HuH-7.5 (cell line): ENCODE data around the gene ARID3A.

Experiments used
- DNase-seq: peaks from one replicate; pipeline ENCODE4 v3.0.0; 2011; ENCODE audit warnings: low spot score

Gene ARID3A

DNA sequence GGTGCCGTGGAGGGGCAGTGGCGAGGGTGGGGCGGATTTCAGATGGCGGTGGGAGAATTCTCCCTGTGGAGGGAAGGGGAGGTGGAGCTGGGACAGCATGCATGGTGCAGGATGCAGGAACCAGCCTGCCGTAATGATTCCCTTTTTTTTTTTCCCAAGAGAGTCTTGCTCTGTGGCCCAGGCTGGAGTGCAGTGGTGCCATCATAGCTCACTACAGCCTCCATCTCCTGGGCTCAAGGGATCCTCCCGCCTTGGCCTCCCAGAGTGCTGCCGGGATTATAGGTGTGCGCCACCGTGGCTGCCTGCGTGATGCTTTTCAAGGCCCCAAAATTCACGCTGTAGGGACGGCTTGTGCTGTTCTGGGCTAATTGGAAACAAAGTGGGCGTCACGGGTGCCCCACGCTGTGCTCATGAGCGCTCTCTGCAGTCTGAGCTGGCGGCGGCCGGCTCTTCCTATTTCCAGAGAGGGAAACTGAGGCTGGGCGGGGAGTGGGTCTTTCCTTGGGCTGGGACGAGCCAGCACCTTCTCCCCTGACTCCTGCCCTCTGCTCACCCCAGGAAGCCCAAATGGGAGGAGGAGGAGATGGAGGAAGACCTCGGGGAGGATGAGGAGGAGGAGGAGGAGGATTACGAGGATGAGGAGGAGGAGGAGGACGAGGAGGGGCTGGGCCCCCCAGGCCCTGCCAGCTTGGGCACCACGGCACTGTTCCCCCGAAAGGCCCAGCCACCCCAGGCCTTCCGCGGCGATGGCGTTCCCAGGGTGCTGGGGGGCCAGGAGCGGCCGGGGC is 6.2 kb downstream of the ARID3A start:
- DNase-seq: no peak

DNA sequence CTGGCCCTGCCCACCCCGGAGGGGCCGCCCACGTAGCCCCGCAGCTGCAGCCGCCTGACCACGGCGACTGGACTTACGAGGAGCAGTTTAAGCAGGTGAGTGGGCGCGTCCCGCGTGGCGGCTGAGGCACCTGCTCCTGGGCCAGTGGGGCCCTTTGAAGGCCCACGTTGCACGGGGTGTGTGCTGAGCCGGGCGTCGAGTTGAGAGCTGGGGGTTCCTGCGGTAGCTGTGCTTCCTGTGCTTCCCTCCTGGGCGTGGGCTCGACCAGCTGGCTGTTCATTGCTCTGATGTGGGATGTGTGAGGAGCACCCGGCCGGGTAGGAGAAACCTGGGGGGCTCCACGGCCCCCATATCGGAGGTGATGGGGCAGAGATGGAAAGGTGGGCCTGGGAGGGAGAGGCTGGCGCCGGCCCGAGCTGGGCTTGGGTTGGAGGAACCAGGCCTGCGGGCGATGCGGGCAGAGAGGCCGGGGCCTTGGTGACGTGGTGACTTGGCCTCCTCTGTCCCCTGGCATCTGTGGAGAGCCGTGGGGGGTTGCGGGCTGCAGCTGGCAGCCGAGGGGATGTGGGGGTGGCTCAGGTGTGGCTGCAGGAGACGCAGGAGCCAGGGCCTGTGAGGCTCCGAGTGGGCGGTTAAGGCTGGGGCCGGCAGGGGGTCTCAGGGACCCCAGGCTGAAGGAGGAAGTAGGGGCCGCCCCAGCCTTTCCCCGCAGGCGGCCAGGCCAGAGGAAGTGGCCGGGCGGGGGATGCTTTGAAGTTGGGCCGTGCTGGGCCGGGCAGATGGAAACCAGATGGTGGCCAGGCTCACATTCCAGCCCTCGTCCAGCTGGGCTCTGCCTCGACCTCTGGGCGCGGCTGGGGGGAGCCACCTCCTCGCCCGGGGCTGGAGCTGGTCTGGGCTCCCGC is 7.1 kb downstream of the ARID3A start:
- DNase-seq: no peak

DNA sequence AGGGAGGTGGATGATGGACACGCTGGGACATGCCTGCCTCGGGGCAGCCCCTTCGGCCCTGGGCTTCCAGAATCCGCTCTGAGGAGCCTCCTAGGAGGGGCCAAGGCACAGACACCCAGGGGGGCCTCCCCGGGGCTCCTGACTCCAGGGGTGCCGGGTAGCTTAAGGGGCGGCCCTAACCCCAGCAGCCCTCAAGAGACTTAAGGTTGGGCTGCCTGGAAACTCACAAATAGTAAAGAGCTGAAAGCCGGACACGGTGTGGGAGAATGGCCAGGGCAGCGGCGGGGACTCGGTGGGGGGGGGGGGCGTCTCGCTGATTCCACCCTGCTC is 7.7 kb downstream of the ARID3A start:
- DNase-seq: no peak

DNA sequence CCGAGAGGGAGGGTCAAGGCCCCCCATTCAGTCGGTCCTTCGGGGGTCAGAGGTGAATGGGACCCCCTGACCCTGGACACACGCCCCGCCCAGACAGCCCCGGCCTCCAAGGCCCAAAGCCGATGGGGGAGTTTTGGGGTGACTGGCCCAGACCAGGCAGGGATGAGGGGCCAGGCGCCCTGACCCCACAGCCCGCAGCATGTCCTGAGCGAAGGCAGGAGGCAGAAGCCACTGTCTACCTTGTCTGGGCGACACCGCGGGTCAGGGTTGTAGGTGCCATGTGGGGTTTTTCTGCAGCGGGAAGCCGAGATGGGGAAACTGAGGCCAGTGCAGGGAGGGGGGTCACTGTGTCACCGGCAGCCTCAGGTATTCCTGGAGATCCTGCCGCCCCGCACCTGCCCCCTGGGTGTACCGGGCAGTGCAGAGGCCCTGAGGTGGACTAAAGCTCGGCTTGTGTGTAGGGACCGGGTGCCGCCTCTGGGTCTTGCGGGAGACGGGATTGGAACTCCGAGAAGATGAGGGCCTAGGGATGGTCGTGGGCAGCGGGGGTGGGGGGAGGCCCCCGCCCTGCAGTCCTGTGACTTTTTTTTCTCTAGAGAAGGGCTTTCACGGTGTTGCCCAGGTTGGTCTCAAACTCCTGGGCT is 8.5 kb downstream of the ARID3A start:
- no peak for DNase-seq

DNA sequence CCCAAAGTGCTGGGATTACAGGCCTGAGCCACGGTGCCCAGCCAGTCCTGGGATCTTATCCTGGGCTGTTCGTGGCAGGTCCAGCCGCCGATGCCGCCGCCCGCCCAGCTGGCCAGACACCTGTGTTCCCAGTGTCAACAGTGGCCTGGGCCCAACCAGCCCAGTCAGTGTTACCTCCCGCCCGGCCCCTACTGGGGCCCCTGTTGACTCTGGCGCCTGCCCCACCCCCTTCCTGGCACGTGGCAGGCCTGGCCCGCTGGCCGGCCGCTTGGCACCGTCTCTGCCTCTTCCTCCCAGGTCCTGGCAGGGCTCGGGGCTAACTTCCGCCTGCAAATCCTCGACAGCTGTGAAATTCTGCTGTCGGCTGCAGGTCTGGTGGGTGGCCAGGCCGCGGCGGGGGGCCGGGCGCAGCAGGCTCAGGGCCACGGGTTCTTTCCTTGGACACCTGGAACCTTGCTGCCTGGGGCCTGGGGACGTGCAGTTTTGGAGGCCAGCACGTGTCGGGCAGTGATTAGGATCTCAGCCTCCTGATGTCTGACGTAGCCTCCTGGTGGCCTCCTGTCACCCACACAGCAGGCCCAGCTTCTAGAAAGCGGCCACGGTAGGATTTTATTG is 9.1 kb downstream of the ARID3A start:
- DNase-seq: no peak

DNA sequence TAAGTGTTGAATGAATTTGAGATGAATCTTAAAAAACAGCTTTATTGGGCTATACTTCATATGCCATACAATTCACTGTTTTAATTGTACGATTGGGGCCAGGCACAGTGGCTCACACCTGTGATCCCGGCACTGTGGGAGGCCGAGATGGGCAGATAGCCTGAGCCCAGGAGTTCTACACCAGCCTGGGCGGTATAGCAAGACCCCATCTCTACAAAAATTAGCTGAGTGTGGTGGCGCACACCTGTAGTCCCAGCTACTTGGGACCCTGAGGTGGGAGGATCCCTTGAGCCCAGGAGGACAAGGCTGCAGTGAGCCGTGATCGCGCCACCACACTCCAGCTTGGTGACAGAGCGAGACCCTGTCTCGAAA is 10.3 kb downstream of the ARID3A start:
- DNase-seq: no peak

DNA sequence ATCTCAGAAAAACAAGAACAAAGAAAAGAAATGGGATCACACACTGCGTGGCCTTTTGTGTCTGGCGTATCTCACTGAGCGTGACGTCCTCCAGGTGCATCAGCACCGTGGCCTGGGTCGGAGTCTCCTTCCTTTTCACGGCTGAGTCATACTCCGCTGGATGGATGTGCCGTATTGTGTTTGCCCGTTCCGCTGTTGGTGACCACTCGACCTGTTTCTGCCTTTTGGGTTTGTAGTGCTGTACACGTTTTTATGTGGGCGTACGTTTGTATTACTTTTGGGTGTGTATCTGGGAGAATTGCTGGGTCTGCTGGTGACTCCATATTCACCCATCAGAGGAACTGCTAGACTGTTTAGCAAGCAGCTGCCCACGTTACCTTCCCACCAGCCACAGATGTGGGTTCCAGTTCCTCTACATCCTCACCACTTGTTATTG is 11.4 kb downstream of the ARID3A start:
- DNase-seq: no peak

DNA sequence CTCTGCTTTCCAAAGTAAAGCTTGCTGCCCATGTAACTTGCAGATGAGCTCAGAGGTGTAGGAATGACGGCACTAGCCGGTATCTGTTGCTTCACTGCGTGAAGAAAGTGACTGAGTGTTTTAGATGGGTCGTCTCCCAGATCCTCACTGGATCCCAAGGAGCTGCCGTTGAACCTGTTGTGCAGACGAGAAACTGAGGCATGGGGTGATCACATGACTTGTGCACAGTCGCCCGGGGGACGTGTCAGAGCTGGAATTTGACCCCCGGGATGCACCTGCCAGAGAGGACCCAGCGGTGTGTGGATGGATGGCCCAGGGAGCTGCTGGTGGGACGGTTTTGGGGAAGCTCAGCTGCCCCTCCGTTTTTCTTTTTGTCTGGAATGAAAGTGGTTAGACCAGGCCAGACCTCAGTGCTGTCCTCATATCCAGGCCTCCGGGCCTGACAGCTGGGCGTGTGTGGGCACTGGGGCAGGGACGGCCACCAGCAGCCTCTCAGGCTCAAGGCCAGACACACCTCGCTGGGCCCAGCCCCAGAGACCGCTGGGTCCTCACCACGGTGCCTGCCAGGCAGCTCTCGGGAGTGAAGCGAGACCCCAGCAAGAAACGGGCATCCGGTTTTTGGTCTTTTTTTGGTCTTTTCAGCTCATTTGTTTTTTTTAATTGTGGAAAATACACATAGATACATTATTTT is 12.5 kb downstream of the ARID3A start:
- no peak for DNase-seq

DNA sequence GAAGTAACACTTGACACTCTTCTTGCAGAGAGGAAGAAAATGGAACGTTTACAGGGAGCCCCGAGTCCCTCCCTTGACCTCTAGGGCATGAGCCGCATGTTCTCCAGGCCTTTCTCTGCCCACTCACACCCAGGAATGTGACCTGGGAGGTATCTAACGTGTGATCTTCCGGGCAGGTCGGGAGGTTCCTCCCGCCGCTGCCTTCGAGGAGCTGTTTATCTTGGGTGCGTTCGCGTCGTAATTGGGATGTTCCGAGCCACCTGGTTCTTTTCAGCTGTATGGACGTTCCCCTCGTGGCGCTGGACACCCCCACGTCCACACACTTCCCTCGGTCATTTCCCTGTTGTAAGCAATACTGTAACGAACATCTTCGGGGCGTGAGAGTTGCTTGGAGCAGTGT is 13.6 kb downstream of the ARID3A start:
- no peak for DNase-seq

DNA sequence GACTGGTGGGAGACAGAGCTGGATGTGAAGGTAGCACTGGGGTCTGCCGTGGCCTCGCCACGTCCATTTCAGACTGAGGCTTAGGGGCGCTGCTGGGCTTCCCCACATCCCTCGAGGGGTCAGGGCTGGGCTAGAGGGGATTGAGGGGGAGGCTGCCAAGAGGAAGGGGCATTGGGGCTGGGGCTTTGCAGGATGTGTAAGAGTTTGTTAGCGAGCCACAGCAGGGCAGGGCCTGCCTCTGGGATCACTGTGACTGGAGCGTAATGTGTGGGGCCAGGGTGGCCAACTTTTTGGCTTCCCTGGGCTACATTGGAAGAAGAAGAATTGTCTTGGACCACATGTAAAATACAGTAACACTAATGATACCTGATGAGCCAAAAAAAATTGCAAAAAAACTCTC is 14.1 kb downstream of the ARID3A start:
- DNase-seq: no peak

DNA sequence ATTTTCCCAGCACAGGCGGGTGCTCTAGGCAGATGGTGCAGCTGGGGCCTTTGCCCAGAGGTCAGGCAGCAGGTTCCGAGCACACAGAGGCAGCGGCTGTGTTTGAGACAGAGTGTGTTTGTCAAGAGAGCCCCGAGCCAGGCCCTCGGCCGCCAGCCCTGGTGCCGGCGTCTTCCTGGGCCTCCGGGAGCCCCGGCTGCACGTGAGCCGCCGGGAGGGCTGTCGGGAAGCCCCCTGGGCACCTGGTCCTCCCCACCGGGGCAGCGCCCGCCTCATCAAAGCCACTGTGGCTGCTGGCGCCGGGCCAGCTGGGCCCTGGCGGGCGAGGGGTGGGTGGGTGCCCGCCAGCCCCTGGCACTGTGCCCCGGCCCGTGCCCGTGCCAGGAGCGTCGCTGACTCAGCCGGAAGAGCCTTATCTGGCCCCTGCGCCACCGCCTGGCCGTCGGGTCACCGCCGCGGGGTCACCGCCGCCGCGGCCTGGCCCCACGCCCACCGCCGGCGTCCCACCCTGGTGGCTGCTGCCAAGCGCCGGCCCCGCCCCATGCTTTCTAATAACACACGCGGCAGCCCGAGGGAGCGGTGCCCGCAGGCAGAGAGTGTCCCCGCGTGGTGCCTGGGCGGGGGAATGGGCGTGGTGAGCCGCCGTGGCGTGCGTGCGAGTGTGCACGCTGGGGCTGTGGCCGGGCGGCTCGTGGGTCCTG is 14.9 kb downstream of the ARID3A start:
- DNase-seq: no peak

DNA sequence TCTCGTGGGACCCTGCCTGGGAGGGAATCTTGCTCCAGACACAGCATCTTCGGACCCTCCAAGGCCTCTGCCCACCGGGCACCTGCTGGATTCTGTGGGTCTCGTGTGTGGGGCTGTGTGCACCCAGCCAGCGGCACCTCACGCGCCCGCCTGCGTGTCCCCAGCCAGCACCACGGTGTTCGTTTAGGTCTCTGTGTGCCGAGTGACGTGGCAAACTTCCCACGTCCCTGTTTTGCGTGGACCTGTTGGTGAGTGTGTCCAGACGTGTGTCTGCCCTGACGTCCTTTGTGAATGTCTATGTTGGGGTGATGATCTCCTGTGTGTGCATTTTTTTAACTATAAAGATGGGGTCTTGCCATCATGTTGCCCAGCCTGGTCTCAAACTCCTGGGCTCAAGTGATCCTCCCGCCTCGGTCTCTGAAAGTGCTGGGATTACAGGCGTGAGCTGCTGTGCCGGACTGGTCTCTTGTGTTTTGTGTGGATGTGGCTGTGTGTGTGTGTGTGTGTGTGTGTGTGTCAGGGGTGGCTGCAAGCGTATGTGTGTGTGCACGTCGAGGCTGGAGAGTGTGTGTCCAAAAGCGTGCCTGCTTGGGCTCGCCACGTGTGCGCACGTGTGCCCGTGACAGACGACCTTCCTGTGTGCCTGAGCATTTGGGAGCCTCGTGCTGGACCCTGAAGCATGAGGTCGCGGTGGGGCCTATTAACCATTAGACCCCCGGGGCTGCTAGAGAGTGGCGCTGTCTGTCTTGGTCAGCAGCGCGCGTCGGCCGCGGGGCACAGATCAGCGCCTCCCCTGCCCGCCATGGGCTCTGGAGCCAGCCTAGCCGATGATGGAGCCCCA is 15.7 kb downstream of the ARID3A start:
- DNase-seq: no peak

DNA sequence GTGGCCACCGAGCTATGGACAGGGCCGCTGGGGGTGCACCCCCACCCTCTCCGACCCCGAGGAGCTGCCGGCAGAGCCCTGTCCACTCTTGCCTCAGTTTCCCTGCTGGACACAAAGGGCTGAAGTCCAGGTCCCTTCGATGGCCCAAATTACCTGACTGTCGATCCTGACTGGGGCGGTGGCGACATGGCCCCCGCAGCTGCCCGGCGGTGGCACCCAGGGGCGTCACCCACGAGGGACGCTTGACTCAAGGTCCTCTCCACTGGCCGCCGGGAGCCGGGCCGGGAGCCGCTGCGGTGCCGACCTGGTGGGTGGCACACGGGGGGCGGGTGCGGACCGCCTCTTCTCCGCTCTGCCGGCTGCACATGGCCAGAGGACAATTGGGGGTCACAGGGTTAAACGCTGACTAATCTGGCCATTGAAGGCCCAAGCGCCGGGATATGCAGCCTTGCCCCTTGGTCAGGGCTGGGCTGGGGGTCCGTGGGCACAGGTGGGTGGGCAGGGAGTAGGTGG is 16.4 kb downstream of the ARID3A start:
- DNase-seq: no peak

DNA sequence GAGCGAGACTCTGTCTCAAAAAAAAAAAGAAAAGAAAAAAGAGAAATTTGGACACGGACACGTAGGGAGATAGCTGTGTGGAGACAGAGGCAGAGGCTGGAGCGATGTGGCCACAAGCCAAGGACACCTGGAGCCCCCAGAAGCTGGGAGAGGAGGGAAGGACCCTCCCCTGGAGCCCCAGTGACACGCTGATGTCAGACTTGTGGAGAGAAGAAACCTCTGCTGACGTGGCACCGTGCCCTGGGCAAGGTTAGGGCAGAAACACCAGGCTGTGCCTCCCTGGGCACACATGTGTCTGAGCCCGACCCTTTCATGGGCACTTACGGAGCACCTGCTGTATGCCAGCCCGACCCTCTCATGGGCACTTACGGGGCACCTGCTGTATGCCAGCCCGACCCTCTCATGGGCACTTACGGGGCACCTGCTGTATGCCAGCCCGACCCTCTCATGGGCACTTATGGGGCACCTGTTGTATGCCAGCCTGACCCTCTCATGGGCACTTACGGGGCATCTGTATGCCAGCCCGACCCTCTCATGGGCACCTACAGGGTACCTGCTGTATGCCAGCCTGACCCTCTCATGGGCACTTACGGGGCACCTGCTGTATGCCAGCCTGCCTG is 17.8 kb downstream of the ARID3A start:
- no peak for DNase-seq

DNA sequence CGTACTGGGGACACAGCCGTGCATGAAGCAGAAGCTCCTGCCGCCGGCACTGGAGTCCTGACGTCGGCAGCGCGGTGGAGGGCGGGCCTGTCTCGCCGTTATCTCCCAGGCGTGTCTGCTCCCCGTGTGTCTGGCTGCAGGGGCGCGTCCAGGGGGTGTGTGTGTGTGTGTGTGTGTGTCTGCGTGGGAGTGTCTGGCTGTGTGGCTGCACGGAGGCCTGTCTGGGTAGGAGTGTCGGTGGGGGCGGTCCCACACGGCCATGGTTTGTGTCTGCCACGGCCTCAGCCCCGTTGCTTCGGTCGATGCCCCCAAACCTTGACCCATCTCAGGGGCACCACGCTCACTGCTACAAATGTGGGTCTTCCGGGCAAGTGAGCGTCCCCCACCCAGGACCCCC is 18.3 kb downstream of the ARID3A start:
- no peak for DNase-seq

DNA sequence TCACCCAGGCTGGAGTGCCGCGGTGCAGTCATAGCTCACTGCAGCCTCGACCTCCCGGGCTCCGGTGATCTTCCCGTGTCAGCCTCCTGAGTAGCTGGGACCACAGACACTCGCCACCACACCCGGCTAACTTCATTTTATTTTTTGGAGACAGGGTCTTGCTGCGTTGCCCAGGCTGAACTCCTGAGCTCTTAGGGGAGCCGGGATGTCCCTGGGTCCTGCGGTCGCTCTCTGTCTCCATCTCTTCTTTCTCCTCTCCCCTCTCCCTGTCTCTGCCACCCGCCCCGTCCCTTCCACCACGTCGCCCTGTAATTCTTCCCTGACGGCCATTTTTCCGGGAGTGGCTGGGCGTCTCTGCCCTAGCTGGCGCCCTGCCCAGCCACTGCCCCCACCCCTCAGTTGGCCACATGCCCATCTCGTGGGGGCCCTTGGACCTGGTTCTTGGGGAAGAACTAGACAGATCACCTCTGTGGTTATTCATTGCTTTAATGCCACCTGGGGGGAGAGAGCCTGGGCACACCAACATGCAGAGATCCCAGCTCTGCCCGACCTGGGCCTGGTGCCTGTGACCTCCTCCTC is 18.9 kb downstream of the ARID3A start:
- DNase-seq: no peak

DNA sequence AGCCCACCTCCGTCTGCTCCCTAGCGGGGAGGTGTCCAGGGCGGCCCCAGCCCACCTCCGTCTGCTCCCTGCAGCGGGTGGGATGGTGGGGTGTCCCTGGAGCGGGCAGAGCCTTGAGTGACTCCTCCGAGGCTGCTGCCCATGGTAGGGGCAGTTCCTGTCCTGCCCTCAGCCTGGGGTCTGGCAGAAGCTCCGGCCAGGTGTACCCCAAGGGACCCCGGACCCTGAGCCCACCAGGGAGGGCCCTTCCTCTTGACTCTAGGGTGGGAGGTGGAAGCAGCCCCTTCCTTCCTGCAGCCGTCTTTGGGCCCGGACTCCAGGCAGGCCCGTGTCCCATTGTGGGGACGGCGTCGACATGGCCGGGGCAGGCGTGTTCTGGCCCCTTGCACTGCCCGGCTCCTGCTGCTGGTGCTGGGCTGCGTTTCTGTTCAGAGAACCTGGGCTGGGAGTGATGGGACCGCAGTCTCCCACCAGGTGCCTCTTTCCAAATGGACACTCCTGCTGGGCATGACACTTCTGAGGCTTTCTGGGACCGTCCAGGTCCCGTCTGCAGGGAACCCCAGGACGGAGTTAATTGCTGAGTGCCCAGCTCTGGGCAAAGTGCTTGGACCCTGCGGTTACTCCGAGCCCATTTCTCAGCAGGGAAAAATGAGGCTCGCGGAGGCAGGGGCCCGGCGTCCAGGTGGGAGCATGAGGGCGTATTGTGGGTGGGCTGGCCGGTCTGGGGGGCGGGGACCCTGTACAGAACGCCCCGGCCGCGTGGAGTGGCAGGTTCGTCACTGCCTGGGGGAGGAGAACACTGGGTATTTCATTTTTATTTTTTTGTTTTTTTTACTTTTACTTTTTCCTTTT is 19.8 kb downstream of the ARID3A start:
- no peak for DNase-seq

DNA sequence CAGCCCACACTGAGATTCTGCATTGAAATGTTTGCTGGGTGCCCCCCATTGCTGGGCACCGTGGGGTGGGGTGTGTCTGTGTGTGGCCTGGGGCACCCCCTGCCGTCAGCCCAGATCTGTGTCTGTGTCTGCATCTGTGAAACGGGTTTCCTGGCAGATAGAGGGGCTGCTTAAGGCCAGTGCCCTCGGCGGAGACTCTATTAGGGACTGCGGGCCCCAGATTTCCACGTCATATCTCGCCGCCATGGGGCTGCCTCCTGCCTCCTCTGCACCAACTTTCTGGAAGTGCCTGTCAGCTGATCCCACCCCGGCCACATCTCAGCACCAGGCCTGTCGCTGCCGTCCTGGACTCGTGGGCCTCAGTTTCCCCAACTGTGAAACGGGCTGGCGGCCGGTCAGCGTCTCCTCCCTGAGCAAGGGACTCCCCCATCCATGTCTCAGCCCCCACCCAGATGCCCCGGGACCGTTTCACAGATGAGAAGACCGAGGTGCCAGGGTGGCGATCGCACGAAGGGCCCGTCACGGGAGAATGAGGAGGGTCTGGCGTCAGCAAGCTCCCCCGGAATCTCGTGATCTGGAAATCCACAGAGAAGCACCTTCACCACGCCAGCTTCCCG is 21.4 kb downstream of the ARID3A start:
- no peak for DNase-seq
